IPS DF 19.7 (cell line): Measurements from ENCODE around the gene RIPPLY3.
"Not testable (repeated sequence)": the region's sequence is repeated elsewhere in the genome, so short reads cannot be mapped to it uniquely, and the experiment has no call there.

Experiments used
- DNase-seq: peaks from one replicate; pipeline ENCODE4 v3.0.0-alpha.2; 2013; ENCODE audit warnings: low read depth, low spot score

RIPPLY3 gene

DNA sequence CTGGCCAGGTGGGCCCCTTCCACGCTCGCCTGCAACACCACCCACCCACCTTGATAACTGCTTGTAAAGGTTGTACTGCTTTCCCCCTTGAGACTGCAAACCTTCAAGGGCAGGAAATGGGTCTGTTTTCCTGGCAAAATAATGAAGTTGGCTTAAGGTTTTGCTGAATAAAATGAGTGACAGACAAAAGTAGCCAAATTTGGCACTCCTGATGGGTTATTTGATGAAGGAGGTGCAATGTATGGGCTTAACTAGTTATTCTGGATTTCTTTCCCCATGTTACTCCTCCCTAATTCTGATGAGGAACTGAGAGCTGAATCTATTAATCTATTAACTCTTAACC is 25.5 kb upstream of the RIPPLY3 start:
- DNase-seq: no peak

DNA sequence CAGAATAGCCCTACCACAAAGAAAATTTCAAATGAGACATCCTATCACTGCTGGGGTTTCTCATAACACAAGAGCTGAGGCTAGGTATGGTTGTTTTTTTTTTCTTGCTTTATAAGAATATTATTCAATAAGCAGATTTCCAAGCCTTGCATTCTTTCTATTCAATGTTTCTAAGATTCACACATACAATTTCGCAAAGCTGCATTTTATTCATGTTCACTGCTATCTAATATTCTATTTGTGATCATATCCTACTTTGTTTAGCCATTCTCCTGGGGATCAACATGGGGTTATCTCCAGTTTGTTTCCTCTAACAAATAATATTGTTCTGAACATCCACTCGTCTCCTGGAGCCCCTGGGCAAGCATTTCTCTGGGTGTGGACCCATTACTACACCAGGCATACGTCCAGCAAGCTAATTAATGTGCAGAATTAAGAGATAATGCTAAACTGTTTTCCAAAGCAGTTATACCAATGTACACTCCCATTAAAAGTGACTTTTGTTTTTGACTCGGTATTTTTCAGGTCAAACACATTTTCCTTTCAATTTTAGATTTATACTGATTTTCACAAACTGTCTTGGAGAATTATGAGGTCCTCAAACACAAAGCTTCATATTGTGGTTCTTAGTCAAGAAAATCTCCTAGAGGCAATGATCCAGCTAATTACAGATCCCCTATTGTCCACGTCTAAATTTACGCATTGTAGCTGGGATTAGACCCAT is 24.4 kb upstream of the RIPPLY3 start:
- no peak for DNase-seq

DNA sequence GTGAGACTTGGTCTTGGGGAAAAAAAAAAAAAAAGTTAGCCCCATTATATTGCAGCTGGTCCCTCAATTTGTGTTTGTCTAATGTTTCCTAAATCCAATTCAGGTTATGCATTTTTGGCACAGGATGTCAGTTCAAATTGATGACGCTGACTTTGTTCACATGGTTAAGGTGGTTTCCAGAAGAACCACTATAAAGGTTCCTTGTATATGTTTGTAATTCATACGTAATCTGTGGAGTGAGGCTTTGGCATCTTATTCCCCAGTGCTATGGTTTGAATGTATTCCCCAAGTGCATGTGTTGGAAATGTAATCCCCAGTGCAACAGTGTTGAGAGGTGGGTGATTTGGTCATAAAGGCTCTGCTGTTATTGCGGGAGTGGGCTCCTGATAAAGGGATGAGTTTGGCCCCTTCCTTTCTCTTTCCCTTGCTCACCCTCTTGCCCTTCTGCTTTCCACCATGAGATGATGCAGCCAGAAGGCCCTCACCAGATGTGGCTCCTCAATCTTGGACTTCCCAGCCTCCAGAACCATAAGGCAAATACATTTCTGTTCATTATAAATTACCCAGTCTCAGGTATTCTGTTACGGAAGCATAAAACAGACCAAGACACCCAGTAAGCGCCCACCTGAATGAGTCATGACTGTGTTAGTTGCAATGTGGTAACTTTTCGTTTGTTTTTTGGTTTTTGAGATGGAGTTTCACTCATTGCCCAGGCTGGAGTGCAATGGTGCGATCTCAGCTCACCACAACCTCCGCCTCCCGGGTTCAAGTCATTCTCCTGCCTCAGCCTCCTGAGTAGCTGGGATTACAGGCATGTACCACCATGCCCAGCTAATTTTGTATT is 20.5 kb upstream of the RIPPLY3 start:
- no peak for DNase-seq

DNA sequence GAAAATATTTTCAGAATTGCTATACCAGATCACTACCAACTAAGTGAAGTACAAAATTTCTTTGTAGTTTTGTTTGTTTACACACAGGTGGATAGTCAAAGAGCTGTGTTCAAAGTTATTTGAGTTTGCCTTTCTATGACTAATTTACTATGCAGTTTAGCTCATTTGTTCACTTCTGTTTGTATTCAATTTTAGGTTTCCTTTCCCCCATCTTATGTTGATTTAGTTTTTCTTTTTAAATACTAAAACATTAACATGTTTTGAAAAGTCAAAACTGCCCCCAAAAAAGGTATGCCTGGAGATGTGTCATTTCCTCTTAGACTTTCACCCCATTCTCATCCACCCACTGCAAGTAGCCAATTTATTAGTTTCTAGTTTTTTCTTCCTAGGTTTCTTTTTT is 18.7 kb upstream of the RIPPLY3 start:
- DNase-seq: no peak

DNA sequence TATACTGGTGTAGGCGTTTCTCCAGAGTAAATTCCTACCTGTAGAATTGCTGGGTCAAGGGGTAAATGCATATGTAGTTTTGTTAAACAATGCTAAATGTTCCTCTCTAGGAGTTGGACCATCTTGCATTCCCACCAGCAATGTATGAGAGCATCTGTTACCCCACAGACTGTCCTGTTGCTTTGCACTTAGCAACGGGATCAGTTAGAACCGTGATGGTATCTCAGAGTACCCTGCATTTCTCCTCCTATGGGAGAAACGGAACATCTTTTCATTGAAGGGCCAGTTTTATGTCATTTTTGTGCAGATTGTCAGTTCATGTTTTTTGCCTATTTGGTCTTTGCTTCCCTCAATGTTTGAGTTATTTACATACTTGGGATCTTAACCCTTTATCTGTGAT is 18.0 kb upstream of the RIPPLY3 start:
- DNase-seq: no peak

DNA sequence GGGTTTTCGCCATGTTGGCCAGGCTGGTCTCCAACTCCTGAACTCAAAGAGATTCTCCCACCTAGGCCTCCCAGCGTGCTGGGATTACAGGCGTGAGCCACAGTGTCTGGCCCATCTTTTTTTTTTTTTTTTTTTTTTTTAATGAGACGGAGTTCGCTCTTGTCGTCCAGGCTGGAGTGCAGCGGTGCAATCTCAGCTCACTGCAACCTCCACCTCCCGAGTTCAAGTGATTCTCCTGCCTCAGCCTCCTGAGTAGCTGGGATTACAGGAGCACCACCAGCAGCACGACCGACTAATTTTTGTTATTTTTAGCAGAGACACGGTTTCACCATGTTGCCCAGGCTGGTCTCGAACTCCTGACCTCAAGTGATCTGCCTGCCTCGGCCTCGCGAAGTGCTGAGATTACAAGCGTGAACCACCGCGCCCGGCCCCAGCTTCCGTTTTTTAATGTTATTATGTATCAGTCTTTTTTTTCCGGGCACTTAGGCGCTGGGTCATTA is 17.3 kb upstream of the RIPPLY3 start:
- DNase-seq: not testable (repeated sequence)

DNA sequence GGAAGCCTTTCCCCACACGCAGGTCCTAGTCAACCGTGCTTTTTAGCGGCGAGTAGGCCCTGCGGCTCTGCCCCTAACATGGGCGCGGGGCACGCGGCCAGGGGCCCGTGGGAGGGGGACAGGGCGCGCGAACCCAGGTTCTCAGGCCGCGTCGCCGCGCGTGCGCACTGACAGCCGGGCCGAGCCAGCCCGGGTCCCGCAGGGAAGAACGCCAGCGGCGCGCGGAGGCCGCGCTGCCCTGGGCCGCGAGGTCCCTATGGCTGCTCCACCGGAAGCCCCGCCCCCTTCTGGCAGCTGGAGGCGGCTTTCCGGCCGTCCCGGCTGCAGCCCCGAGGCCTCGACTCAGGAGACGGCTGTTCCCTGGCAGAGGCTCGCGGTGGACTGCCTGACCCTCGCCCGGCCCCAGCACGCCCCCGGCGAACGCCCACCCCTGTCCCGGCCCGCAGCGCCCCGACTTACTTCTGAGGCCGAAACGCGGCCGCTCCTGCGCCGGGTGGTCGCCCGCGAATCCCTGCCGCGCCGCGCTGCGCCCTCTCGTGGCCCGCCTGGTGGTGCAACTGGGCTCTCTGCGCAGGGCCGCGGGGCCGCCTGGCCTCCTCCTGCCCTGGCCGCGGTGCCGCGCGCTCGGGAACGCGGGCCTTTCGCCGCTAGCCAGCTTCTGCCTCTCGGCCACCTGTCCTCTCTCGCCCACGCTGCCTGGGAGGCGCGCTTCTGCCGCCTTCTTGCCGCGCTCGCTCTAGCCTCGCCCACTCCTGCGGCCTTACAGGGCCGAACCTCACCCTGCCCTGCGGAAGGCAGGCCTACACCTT is 16.6 kb upstream of the RIPPLY3 start:
- DNase-seq: no peak

DNA sequence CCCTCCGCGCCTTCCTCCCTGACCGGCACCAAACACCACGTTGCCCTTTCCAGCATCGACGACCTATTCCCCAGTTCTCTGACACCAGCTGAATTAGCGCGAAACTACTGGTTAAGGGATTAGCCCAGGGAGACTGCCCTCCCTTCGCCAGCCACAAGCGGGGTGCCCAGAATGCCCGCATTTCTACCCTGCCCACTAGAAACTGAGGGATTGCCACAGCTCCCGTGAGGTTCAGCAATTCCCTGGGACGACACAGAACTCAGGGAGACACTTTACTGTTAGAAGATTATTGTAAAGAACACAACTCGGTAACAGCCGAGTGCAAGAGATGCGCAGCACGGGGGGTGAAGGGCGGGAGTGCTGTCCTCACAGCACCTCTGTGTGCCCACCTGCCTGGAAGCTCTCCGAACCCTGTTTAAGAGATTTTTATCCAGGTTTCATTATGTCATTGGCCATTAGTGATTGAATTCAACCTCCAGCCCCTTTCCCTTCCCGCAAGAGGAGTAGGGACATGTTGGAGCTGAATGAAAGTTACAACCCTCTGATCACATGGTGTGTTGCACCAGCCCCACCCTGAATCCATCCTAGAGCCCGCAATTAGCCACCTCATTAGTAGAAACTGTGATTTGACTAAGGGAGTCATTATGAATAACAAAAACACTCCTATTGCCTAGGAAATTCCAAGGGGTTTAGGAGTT is 15.8 kb upstream of the RIPPLY3 start:
- no peak for DNase-seq

DNA sequence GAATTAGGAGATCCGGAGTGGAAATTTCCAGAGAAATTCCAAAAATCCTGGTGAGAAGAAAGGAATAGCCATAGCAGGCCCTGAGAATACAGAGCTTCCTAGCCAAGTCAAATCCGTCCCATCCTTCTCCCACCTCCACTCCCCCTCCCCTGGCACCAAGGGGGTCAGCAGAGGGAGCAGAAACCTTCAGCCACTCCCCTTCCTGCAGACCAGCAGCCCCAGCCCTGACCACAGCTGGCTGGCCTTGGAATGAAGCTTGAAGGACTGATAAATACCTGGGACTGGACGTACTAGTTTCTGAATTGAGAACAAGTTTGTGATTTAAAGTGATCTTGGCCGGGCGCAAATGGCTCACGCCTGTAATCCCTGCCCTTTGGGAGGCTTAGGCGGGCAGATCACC is 13.8 kb upstream of the RIPPLY3 start:
- DNase-seq: no peak

DNA sequence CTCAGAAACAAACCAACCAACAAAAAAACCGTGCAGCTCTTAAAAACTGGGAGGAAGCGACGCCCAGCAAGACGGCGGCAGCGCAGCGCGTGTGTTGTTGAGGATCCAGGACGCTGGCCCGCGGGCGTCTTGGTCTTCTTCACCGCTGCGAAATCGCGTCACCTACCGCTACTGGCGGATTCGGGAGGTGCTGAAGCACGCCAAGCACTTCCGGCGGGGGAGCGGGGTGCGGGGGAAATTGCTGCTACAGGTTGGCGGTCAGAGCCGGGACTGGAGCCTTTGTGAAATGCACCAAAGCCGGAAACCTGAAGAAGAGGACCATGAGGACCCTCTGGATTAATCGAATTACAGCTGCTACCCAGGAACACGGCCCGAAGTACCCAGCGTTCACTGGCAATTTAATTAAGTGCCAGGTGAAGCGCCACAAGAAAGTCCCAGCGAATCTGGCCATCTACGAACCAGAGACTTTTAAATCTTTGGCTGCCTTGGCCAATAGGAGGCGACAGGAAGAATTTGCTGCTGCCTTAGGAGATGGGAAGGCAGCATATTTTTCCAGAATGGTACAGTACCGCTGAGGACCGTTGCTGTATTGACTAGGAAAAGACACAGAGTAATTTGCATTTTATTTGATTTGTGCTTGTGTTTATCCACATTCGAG is 11.9 kb upstream of the RIPPLY3 start:
- no peak for DNase-seq

DNA sequence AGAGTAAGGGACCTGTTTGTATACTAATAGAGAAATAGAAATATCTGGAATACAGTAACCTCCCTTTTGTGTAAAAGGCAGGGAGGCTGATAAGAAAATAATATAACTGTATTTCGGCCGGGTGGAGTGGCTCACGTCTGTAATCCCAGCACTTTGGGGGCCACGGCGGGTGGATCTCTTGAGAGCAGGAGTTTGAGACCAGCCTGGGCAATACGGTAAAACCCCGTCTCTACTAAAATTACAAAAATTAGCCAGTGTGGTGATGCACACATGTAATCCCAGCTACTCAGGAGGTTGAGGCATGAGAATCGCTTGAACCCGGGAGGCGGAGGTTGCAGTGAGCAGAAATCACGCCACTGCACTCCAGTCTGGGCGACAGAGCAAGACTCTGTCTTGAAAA is 11.2 kb upstream of the RIPPLY3 start:
- DNase-seq: not testable (repeated sequence)

DNA sequence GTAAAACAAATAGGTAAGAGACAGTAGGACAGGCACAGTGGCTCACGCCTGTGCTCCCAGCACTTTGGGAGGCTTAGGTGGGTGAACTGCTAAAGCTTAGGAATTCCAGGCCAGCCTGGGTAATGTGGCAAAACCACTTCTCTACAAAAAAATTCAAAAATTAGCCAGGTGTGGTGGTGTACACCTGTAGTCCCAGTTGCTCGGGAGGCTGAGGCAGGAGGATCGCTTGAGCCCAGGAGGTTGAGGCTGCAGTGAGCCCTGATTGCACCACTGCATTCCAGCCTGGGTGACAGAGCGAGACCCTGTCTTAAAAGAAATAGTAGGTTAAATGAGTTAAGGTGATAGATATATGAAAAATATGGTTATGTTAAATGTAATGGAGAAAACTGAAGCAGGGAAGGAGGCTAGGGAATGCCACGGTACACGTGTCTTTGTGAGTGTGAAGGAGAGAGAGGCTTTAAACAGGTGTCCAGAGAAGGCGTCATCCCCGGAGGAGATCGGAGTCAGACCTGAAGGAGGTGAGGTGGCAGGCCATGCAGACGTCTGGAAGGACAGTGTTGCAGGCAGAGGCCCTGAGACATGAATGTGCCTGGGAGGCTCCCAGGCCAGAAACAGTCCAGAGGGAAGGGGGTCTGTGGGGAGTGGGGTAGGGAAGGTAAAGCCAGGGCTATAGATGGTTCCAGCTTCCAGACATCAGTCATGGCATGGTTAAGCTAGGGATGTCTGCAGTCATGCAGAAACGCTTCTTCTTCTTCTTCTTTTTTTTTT is 7.2 kb upstream of the RIPPLY3 start:
- no peak for DNase-seq

DNA sequence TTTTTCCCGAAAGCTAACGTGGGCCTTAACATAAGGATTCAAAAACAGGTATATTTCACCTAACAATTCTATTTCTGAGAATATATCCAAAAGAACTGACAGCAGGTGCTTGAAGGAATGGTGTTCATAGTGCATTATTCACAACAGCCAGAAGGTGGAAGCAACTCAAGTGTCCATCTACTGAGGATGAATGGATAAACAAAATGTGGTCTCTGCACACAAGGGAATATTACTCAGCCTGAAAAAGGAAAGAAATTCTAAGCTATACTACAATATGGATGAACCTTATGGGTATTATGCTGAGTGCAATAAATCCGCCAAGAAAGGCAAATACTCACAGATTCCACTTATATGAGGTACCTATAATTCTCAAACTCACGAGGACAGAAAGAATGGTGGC is 6.1 kb upstream of the RIPPLY3 start:
- DNase-seq: no peak

DNA sequence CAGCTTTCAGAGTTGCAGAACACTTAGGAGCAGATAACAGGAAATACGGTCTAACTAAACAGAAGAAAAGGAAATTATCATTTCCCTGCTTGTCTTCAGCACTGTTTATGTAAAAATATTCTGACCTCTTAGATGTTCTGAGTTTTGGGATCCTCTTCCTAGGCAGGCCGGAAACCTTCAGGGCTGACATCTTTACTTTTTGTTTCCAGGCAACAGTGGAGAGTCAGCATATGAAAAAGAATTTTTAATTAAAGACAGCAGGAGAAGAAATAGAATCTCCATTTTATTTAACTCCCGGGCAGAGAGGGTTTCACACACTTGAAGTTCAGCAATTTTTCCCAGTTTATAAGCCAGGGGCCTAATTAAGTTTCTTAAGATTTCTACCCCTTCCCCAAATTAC is 5.1 kb upstream of the RIPPLY3 start:
- no peak for DNase-seq

DNA sequence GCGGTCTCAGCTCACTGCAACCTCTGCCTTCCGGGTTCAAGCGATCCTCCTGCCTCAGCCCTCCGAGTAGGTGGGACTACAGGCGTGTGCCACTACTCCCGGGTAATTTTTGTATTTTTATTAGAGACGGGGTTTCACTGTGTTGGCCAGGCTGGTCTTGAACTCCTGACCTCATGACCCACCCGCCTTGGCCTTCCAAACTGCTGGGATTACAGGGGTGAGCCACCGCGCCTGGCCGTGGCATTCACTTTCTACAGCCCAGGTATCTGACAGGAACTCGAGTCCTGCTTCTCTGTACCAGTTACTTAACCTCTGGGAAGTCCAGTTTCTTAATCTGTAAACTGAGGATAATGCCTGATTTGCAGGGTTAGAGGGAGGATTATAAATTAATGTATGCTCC is 3.7 kb upstream of the RIPPLY3 start:
- DNase-seq: not testable (repeated sequence)

DNA sequence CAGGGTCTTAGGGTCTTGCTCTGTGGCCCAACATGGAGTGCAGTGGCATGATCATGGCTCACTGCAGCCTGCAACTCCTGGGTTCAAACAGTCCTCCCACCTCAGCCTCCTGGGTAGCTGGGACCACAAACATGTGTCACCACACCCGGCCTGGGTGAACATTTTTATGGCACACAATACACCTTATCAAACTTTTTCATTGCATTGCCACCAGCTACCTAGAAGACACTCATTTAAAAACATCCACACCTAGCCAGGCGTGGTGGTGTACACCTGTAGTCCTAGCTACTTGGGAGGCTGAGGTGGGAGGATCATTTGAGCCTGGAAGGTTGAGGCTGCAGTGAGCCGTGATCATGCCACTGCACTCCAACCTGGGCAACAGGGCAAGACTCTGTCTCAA is 2.6 kb upstream of the RIPPLY3 start:
- not testable (repeated sequence) for DNase-seq

DNA sequence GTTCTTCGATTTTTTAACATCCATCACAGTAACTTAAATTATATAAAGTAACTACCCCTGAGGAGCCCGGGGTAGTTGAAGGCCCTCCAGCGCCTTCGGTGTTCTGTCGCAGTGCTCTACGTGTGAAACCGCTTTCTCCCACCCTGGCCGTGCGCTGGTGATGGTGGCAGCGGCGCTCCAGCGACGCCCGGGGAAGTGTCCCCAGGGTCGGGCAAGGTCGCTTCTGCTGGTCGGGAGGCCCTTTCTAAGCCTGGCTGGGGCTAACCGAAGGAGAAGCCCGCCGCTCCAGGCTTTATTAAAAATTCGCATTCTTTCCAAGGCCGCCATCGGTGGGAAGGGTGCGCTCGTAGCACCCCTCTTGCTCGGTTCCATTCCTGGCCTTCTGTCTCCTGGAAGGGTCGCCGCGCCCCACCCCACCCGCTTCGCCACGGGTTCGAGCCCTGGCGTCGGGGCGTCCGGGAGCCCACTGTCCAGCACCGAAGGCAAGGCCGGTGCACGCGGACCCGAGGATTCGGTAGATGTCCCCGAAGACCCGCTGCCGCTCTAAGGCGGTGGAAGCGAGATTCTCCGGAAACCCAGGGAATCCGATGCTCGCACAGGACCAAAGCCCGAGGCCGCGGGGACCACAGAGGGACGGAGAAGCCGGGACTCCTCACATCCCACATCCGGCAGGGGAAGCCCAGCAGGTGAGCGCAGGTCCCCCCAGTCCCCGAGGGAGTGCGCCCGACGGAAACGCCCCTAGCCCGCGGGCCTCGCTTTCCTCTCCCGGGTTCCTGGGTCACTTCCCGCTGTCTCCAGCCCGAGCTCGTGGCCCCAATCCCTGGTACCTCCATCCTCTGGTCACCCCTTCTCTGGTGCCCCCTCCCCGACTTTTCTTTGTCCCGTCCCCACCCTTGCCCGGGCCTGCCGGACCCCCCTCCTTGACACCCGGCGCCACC is 685 bp upstream of the RIPPLY3 start:
- no peak for DNase-seq

DNA sequence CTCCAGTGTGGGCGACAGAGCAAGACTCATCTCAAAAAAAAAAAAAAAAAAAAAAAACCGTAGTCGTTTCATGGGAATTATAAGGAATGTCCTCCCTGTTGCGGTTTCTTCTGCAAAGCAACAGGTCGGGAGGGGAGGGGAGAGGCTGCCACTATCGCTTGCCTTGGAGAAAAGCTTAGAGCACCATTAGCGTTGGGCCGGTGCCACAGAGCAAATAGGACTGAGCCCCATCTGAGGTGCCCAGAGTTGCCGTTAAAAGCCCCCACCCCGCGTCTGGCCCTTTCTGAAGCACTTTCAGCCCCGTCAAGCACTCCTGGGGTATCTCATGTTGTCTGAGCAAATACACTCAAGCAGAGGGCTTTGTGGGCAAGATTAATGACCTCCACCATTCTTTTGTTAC is 2.2 kb downstream of the RIPPLY3 start:
- no peak for DNase-seq

DNA sequence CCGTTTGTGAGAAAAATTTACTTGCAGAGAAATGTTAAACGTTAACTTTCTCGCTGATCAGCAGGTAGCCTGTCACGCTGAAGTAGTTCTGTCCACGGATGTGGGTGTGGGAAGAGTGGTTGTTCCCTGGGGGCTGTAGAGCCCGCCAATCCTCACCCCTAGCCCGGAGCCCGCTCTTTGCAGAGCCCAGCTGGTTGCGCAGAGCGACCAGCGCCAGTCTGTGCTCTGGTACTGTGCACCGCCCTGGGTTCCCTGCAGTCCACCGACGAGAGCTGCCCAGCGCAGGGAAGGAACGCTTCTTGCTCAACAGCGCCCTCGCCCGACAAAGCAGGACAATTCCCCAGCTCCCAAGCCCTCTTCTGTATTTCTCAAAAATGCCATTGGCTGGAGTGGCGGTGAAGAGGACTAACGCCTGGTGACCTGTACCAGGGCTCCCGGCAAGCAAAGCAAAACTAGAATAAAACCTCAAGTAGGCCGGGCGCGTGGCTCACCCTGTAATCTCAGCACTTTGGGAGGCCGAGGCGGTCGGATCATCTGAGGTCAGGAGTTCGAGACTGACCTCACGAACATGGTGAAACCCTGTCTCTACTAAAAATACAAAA is 3.3 kb downstream of the RIPPLY3 start:
- peak; percentile 67 for DNase-seq
